MM.1S (cell line): ENCODE data around the gene TFF2.

Experiments
- CTCF ChIP-seq: fragments of 300-600 bp; sonication (generic); IDR thresholded peaks from 2 replicates; pipeline ENCODE4 v1.5.1; 2016; ENCODE audit warnings: antibody characterized with exemption, low read length, mixed read lengths
- EZH2 ChIP-seq: fragments of 300-600 bp; sonication (generic); optimal IDR thresholded peaks from 2 replicates; pipeline ENCODE3; 2017; ENCODE audit warnings: low read depth, mild to moderate bottlenecking, antibody characterized with exemption, low read length, mixed read lengths

- TF ChIP-seq CTCF, result no peak
- TF ChIP-seq EZH2, result no peak
Measured at GRCh38 chr21:42357307-42357706, 6.5 kb upstream of the TFF2 start.
